Measurements from ENCODE around the gene KRT32.

Gene KRT32

GRCh38 chr17:41420134-41420533 lies 47.1 kb downstream of the KRT32 start:
- Histone ChIP-seq H3K27me3 (no peaks in the 10 kb centered on the region), H3K4me3 (no peak overlapping the region), H3K27ac (no peak overlapping the region), H3K4me1 (no peaks in the 10 kb centered on the region), H3K36me3 (no peaks in the 10 kb centered on the region), H4K20me1 (no peaks in the 10 kb centered on the region), H3K9ac (no peak overlapping the region), H3K4me2 (no peak overlapping the region), H3K9me3 (no peaks in the 10 kb centered on the region)
- no peak for TF ChIP-seq Cebpa-rat (IDR thresholded peaks at IDR 0.05)

GRCh38 chr17:41419716-41420115 lies 47.5 kb downstream of the KRT32 start:
- no peaks in the 10 kb centered on the region for H3K4me1 ChIP-seq
- H3K4me3 ChIP-seq = no peak overlapping the region
- H3K9ac ChIP-seq = no peak overlapping the region
- H3K4me2 ChIP-seq = no peak overlapping the region
- no peaks in the 10 kb centered on the region for H4K20me1 ChIP-seq
- no peaks in the 10 kb centered on the region for H3K27me3 ChIP-seq
- no peak for TF ChIP-seq Cebpa-rat (IDR thresholded peaks at IDR 0.05)
- H3K27ac ChIP-seq = no peak overlapping the region
- H3K36me3 ChIP-seq = no peaks in the 10 kb centered on the region
- no peaks in the 10 kb centered on the region for H3K9me3 ChIP-seq

GRCh38 chr17:41418116-41418860 lies 48.9 kb downstream of the KRT32 start:
- Histone ChIP-seq H3K4me2 (no peak overlapping the region), H4K20me1 (no peaks in the 10 kb centered on the region), H3K27ac (no peak overlapping the region), H3K9me3 (no peaks in the 10 kb centered on the region), H3K4me3 (no peak overlapping the region), H3K27me3 (no peaks in the 10 kb centered on the region), H3K36me3 (no peaks in the 10 kb centered on the region), H3K9ac (no peak overlapping the region), H3K4me1 (no peaks in the 10 kb centered on the region)
- no peak for TF ChIP-seq Cebpa-rat (IDR thresholded peaks at IDR 0.05)

GRCh38 chr17:41417576-41418015 lies 49.6 kb downstream of the KRT32 start:
- Histone ChIP-seq H3K4me3 (no peak overlapping the region), H3K4me1 (no peaks in the 10 kb centered on the region), H4K20me1 (no peaks in the 10 kb centered on the region), H3K4me2 (no peak overlapping the region), H3K27me3 (no peaks in the 10 kb centered on the region), H3K36me3 (no peaks in the 10 kb centered on the region), H3K9me3 (no peaks in the 10 kb centered on the region), H3K9ac (no peak overlapping the region), H3K27ac (no peak overlapping the region)
- no peak for TF ChIP-seq Cebpa-rat (IDR thresholded peaks at IDR 0.05)

- Histone ChIP-seq H3K4me1 (no peaks in the 10 kb centered on the region), H4K20me1 (no peaks in the 10 kb centered on the region), H3K4me3 (no peak overlapping the region), H3K27ac (no peak overlapping the region), H3K36me3 (no peaks in the 10 kb centered on the region), H3K9me3 (no peaks in the 10 kb centered on the region), H3K9ac (no peak overlapping the region), H3K4me2 (no peak overlapping the region), H3K27me3 (no peaks in the 10 kb centered on the region)
- no peak for TF ChIP-seq Cebpa-rat (IDR thresholded peaks at IDR 0.05)
Observed at GRCh38 chr17:41417127-41417526, 50.1 kb downstream of the KRT32 start.

- Histone ChIP-seq H3K36me3 (no peaks in the 10 kb centered on the region), H3K4me2 (no peak overlapping the region), H3K4me3 (no peak overlapping the region), H3K9ac (no peak overlapping the region), H4K20me1 (no peaks in the 10 kb centered on the region), H3K4me1 (no peaks in the 10 kb centered on the region), H3K27me3 (no peaks in the 10 kb centered on the region), H3K9me3 (no peaks in the 10 kb centered on the region), H3K27ac (no peak overlapping the region)
- no peak for TF ChIP-seq Cebpa-rat (IDR thresholded peaks at IDR 0.05)
Observed at GRCh38 chr17:41416479-41416878, 50.7 kb downstream of the KRT32 start.

- H3K4me1 ChIP-seq = no peaks in the 10 kb centered on the region
- H4K20me1 ChIP-seq = no peaks in the 10 kb centered on the region
- H3K36me3 ChIP-seq = no peaks in the 10 kb centered on the region
- H3K4me2 ChIP-seq = no peak overlapping the region
- no peak overlapping the region for H3K27ac ChIP-seq
- no peak overlapping the region for H3K9ac ChIP-seq
- H3K27me3 ChIP-seq = no peaks in the 10 kb centered on the region
- no peaks in the 10 kb centered on the region for H3K9me3 ChIP-seq
- TF ChIP-seq Cebpa-rat (IDR thresholded peaks at IDR 0.05) = no peak
- no peak overlapping the region for H3K4me3 ChIP-seq
Observed at GRCh38 chr17:41415833-41416335, 51.3 kb downstream of the KRT32 start.

GRCh38 chr17:41415411-41415810 lies 51.8 kb downstream of the KRT32 start:
- H3K4me3 ChIP-seq = no peak overlapping the region
- no peaks in the 10 kb centered on the region for H3K27me3 ChIP-seq
- no peak for TF ChIP-seq Cebpa-rat (IDR thresholded peaks at IDR 0.05)
- H4K20me1 ChIP-seq = no peaks in the 10 kb centered on the region
- no peak overlapping the region for H3K4me2 ChIP-seq
- H3K27ac ChIP-seq = no peak overlapping the region
- H3K9me3 ChIP-seq = no peaks in the 10 kb centered on the region
- no peaks in the 10 kb centered on the region for H3K36me3 ChIP-seq
- H3K4me1 ChIP-seq = no peaks in the 10 kb centered on the region
- H3K9ac ChIP-seq = no peak overlapping the region

GRCh38 chr17:41413982-41414381 lies 53.2 kb downstream of the KRT32 start:
- Histone ChIP-seq H3K36me3 (no peaks in the 10 kb centered on the region), H3K4me1 (peaks cover 3% of the 10 kb centered on the region), H3K9me3 (no peaks in the 10 kb centered on the region), H3K27ac (no peak overlapping the region), H3K4me3 (no peak overlapping the region), H3K9ac (no peak overlapping the region), H4K20me1 (no peaks in the 10 kb centered on the region), H3K27me3 (no peaks in the 10 kb centered on the region), H3K4me2 (no peak overlapping the region)
- TF ChIP-seq Cebpa-rat (IDR thresholded peaks at IDR 0.05) = no peak

GRCh38 chr17:41413353-41413957 lies 53.7 kb downstream of the KRT32 start:
- H3K9ac ChIP-seq = no peak overlapping the region
- no peak overlapping the region for H3K27ac ChIP-seq
- no peak overlapping the region for H3K4me2 ChIP-seq
- no peaks in the 10 kb centered on the region for H4K20me1 ChIP-seq
- H3K27me3 ChIP-seq = no peaks in the 10 kb centered on the region
- H3K9me3 ChIP-seq = no peaks in the 10 kb centered on the region
- no peak overlapping the region for H3K4me3 ChIP-seq
- H3K36me3 ChIP-seq = no peaks in the 10 kb centered on the region
- H3K4me1 ChIP-seq = peaks cover 6% of the 10 kb centered on the region
- TF ChIP-seq Cebpa-rat (IDR thresholded peaks at IDR 0.05) = no peak
